Posterior vena cava (tissue), 2 donors: ENCODE measurements around the gene NPIPA1. TPM values are rescaled to one million over a fixed set of nuclear protein-coding genes. Genes with fewer than 3 reads are reported as not detected.
"Not testable (repeated sequence)": the region's sequence is repeated elsewhere in the genome, so short reads cannot be mapped to it uniquely, and the experiment has no call there.

ENCODE experiments used
- DNase-seq: peaks from one replicate; pipeline ENCODE4 v3.0.0-alpha.2; 2020; ENCODE audit warnings: low spot score
- intact Hi-C, 2 donors: fragments of 100-400 bp; cut with DNase I; formaldehyde crosslinking; loops; one replicate each; pipeline versions ENCODE4 v1.14.1 to v1.14.2; 2022 to 2023
- total RNA-seq, 2 donors: library from RNA; stranded (reverse); fragmentation: NEBNext Ultra II Directional; extraction: Animal tissue kit (Norgen Biotek cat#: 25700); gene quantifications; one replicate each; pipeline ENCODE4 v1.2.1, GENCODE V29; 2021
- donor health status: DM: yes; HTN: yes; CAD: no.
- donor health status: DM: yes; HTN: yes; CAD: no.

Gene NPIPA1
- total RNA-seq, 2 donors from 2014 or later = 99.3 to 116 TPM

DNA sequence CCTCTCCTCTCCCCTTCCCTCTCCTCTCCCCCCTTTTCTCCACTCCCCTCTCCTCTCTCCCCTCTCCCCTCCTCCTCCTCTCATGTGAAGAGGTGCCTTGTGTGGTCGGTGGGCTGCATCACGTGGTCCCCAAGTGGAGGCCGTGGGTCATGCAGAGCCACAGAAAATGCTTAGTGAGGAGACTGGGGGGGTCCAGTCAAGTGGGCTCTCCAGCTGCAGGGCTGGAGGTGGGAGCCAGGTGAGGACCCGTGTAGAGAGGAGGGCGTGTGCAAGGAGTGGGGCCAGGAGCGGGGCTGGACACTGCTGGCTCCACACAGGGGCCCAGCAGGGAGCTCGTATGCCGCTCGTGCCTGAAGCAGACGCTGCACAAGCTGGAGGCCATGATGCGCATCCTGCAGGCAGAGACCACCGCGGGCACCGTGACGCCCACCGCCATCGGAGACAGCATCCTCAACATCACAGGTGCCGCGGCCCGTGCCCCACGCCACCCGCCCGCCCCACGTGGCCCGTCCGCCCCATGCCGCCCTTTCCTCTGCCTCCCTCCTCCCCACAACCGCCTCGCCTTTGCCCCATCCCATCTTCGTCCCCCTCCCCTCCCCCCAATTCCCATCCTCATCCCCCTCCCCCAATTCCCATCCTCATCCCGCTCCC is 9.1 kb upstream of the NPIPA1 start:
- peak; percentile 79 for DNase-seq
- intact Hi-C loops = not testable (repeated sequence)

GRCh38 chr16:14929176-14929575 is 8.1 kb upstream of the NPIPA1 start:
- intact Hi-C loops, DNase-seq: not testable (repeated sequence)

- intact Hi-C loops = not testable (repeated sequence)
These were observed 7.0 kb upstream of the NPIPA1 start for GRCh38 chr16:14930246-14930645.

GRCh38 chr16:14930971-14931370 is 6.3 kb upstream of the NPIPA1 start:
- DNase-seq, intact Hi-C loops: not testable (repeated sequence)

More at GRCh38 chr16:14930246-14930645, 7.0 kb upstream of the NPIPA1 start:
- not testable (repeated sequence) for DNase-seq

DNA sequence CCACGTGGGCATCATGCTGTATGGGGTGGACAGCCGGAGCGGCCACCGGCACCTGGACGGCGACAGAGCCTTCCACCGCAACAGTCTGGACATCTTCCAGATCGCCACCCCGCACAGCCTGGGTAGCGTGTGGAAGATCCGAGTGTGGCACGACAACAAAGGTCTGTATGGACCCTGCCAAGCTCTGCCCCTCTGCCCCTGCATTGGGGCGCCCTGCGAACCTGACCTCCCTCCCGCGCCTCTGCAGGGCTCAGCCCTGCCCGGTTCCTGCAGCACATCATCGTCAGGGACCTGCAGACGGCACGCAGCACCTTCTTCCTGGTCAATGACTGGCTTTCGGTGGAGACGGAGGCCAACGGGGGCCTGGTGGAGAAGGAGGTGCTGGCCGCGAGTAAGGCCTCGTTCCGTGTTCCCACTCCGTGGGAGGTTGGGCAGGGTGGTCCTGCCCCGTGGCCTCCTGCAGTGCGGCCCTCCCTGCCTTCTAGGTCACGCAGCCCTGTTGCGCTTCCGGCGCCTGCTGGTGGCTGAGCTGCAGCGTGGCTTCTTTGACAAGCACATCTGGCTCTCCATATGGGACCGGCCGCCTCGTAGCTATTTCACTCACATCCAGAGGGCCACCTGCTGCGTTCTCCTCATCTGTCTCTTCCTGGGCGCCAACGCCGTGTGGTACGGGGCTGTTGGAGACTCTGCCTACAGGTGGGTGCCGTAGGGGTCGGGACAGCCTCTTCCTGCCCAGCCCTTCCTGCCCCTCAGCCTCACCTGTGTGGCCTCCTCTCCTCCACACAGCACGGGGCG is 4.5 kb upstream of the NPIPA1 start:
- intact Hi-C loops, DNase-seq: not testable (repeated sequence)

- intact Hi-C loops, DNase-seq: not testable (repeated sequence)
These were observed 751 bp downstream of the NPIPA1 start for GRCh38 chr16:14937994-14938393.

- intact Hi-C loops, DNase-seq: not testable (repeated sequence)
These were observed 5.4 kb downstream of the NPIPA1 start for GRCh38 chr16:14942686-14943085.

DNA sequence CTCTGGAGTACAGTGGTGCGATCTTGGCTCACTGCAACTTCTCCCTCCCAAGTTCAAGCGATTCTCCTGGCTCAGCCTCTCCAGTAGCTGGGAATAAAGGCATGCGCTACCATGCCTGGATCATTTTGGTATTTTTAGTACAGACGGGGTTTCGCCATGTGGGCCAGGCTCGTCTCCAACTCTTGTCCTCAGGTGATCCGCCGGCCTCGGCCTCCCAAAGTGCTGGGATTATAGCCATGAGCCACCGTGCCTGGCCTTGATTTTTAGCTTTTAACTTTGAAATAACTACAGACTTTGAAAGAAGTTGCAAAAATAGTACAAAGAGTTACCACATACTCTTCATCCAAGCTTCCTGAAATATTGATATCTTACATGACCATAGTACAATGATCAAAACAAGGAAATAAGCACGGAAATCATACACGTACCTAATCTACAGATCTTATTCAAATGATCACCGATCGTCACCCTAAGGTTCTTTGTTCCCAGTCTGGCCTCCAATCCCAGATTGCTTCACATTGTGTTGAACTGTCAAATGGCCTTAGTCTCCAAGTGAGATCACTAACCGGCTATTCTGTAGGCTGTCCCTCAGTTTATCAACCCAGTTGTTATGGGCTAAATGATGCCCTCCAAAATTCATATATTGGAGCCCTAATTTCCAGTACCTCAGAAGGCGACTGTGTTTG is 18.4 kb downstream of the NPIPA1 start:
- intact Hi-C loops = no loop called here
- no peak for DNase-seq

GRCh38 chr16:14957576-14958322 is 20.5 kb downstream of the NPIPA1 start:
- intact Hi-C loops = no loop called here
- DNase-seq = peak; percentile 82

DNA sequence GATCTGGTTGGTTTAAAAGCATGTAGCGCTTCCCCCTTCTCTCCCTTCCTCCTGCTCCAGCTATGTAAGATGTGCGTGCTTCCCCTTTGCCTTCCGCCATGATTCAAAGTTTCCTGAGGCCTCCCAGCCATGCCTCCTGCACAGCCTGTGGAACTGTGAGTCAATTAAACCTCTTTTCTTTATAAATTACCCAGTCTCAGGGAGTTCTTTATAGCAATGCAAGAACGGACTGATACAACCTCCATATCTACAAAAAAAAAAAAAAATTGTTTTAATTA is 21.0 kb downstream of the NPIPA1 start:
- intact Hi-C loops = no loop called here
- peak; percentile 58 for DNase-seq

DNA sequence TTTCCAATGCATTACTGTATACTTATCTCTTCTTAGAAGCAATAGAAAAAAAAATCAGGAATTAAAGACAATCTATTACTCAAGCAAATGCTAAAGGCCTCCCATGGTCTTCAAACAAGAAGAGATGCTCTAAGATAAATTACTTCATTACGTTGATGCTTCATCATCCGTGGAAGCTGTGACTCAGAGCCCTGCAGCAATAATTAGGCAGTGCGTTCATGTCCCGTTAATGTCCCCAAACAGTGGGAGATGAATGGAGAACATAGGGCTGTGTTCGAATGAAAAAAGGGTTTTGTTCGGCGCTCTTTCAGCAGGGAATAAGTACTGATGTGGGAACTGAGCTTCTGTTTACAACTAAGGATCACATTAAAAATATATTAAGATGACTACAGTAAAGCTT is 21.7 kb downstream of the NPIPA1 start:
- DNase-seq = no peak
- intact Hi-C loops = no loop called here

DNA sequence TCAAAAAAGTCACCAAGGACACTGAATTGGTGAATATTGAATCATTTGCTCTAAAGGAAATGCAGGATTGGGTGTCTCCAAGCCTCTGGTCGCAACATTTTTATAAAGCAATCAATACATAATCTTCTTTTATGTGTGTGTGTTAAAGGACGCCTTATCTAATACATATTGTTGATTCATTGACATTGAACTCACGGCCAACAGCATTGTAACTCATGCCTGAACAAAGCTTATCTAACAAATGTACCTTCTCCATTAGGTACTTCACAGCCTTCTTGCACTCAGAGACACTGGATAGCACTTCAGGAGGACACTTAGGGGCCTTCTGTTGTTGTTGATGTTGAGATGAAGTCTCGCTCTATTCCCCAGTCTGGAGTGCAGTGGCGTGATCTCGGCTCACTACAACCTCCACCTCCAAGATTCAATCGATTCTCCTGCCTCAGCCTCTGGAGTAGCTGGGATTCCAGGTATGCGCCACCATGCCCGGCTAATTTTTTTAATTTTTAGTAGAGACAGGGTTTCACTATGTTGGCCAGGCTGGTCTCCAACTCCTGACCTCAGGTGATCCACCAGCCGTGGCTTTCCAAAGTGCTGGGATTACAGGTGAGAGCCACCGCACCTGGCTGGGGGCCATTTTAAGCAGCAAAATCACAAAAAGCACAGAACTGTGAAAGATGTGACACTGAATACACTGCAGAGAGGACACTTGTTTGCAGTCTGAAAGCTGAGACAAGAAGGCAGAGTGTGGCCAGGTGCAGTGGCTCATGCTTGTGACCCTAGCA is 24.4 kb downstream of the NPIPA1 start:
- intact Hi-C loops = no loop called here
- DNase-seq = no peak

DNA sequence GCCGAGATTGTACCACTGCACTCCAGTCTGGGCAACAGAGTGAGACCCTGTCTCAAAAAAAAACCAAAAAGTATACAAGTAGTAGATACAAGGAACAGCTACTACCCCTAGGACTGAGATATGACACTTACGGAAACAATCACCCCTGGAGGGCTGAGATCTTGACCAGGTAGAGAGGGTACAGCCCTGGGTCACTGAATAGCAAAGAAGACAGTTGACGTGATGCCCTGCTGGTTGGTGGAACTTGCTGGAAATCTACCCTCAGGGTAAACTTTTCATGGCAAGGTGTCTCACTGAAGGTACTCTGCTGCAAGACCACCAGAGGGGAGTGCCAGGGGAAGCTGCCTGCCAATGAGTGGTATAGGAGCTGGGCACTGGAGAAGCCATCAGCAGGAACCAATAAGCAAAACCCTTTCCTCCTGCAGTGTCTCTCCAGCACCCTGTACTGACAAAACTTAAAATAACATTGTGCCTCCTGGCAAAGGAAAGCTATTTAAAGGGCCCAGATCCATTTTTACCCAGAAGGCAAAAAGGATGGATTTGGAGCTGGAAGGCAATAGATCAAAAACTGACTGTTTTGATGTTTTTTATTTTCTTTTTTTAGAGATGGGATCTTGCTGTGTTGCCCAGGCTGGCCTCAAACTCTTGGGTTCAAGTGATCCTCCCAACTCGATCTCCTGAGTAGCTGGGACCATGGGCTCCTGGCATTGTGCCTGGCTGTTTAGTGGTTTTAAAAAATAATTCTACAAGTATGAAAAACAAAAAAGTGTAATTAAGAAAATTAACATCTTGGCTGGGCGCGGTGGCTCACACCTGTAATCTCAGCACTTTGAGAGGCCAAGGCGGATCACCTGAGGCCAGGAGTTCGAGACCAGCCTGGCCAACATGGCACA is 26.3 kb downstream of the NPIPA1 start:
- intact Hi-C loops = no loop called here
- no peak for DNase-seq

- peak; percentile 85 for DNase-seq
- intact Hi-C loops = no loop called here
These were observed 28.1 kb downstream of the NPIPA1 start for GRCh38 chr16:14965328-14965727.

DNA sequence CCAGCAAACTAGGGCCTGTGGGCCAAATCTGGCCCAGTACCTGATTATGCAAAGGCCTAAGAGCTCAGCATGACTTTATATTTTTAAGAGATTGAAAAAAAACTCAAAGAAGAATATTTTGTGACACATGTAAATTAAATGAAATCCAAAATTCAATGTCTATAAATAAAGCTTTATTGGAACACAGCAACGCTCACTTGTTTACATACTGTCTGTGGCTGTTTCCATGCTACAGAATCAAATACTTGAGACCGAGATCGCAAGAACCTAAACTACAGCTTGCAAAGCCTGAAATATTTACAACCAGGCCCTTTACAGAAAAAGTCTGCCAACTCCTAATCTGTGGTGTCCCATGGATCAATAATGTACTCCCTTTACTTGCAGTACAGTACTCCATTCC is 32.6 kb downstream of the NPIPA1 start:
- intact Hi-C loops, DNase-seq: not testable (repeated sequence)

- DNase-seq, intact Hi-C loops: not testable (repeated sequence)
These were observed 34.5 kb downstream of the NPIPA1 start for GRCh38 chr16:14971621-14972228.

DNA sequence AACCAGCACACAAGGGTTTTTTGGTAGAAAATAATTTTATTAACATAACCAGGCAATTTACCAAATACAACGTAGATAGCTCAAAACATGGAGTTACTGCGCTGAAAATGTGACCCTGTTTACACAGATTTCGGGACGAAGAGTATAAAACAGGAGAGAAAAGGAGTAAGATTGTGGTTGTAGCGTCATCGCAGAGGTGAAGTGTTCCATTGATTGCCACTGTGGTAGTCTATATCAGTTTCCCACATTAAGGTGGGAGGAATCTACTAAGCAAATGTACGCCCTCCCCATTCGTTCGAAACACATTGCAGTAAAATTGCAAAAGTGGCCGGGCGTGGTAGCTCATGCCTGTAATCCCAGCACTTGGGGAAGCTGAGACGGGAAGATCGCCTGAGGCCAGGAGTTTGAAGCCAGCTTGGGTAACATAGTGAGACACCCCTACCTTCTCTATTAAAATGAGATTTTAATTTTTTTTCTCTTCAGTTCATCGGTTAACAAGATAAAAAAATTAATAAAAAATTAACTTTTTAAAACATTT is 36.6 kb downstream of the NPIPA1 start:
- DNase-seq, intact Hi-C loops: not testable (repeated sequence)
